HG02938 (cell line): Measurements from ENCODE around the gene HDAC3.
A peak's percentile ranks its signal among the peaks of the same experiment; 100 is the strongest.

Source experiments
- ATAC-seq: cut with Tn5 transposase; IDR thresholded peaks from one replicate; pipeline ENCODE4 v1.9.1; 2021; ENCODE audit warnings: mild to moderate bottlenecking, moderate library complexity; ENCODE audit not compliant: unreplicated experiment

Gene HDAC3

GRCh38 chr5:141636413-141637122 lies at the start of gene HDAC3, which contains the start of gene RELL2:
Gene HDAC3, minus strand, starts transcription at chr5:141636849. Its CDS starts 59 bp downstream, at chr5:141636790.
Gene RELL2, plus strand, starts transcription at chr5:141636997. Its CDS starts 1,229 bp downstream, at chr5:141638226.
- ATAC-seq: peak; percentile 60

GRCh38 chr5:141685591-141685990 lies 48.9 kb upstream of the HDAC3 start:
- no peak for ATAC-seq

GRCh38 chr5:141683596-141684141 lies 47.0 kb upstream of the HDAC3 start:
- ATAC-seq: no peak

GRCh38 chr5:141681695-141682641 lies 45.3 kb upstream of the HDAC3 start, which contains the start of gene ARAP3:
Gene ARAP3, minus strand, starts transcription at chr5:141682230. Its CDS starts 1,744 bp downstream, at chr5:141680486.
- ATAC-seq: no peak

GRCh38 chr5:141681295-141681694 lies 44.6 kb upstream of the HDAC3 start:
- ATAC-seq: no peak

- ATAC-seq: no peak
These were observed 44.1 kb upstream of the HDAC3 start for GRCh38 chr5:141680751-141681201.

- no peak for ATAC-seq
These were observed 43.5 kb upstream of the HDAC3 start for GRCh38 chr5:141680178-141680577.

GRCh38 chr5:141677415-141677814 lies 40.8 kb upstream of the HDAC3 start:
- no peak for ATAC-seq

- ATAC-seq: no peak
These were observed 39.0 kb upstream of the HDAC3 start for GRCh38 chr5:141675672-141676071.

- ATAC-seq: no peak
These were observed 38.1 kb upstream of the HDAC3 start for GRCh38 chr5:141674747-141675146.

GRCh38 chr5:141672841-141673813 lies 36.5 kb upstream of the HDAC3 start:
- ATAC-seq: no peak

- no peak for ATAC-seq
These were observed 35.6 kb upstream of the HDAC3 start for GRCh38 chr5:141672071-141672840.

GRCh38 chr5:141669520-141669919 lies 32.9 kb upstream of the HDAC3 start:
- no peak for ATAC-seq

GRCh38 chr5:141668601-141669265 lies 32.1 kb upstream of the HDAC3 start:
- no peak for ATAC-seq

- ATAC-seq: no peak
These were observed 29.6 kb upstream of the HDAC3 start for GRCh38 chr5:141665995-141666940.

GRCh38 chr5:141664733-141665461 lies 28.2 kb upstream of the HDAC3 start:
- ATAC-seq: peak; percentile 94

- ATAC-seq: no peak
These were observed 26.9 kb upstream of the HDAC3 start for GRCh38 chr5:141663506-141663905.
